Neural progenitor cell (in vitro differentiated cells): ENCODE data around the gene TBC1D30. TPM values are rescaled to one million over a fixed set of nuclear protein-coding genes. Genes with fewer than 3 reads are reported as not detected.
"Not testable (repeated sequence)": the region's sequence is repeated elsewhere in the genome, so short reads cannot be mapped to it uniquely, and the experiment has no call there.

Source experiments
- DNase-seq: peaks from one replicate; pipeline ENCODE4 v3.0.0-alpha.2; 2016; ENCODE audit warnings: low spot score
- H2AFZ ChIP-seq: fragments of 200-600 bp; sonication (generic); replicated peaks from 2 replicates; pipeline ENCODE4 v1.6.1; 2016; ENCODE audit warnings: antibody characterized with exemption
- H3F3A ChIP-seq: fragments of 200-600 bp; sonication (generic); 2 replicates; pipeline ENCODE4 v1.6.1; 2016; ENCODE audit warnings: antibody characterized with exemption, low read depth
- H3K27ac ChIP-seq: fragments of 200-600 bp; sonication (generic); 2 replicates; pipeline ENCODE4 v1.5.1; 2016; ENCODE audit warnings: mild to moderate bottlenecking
- H3K27me3 ChIP-seq: fragments of 200-600 bp; sonication (generic); 2 replicates; pipeline ENCODE4 v1.6.1; 2016; ENCODE audit warnings: mild to moderate bottlenecking, moderate library complexity
- H3K36me3 ChIP-seq: fragments of 200-600 bp; sonication (generic); 2 replicates; pipeline ENCODE4 v1.5.1; 2016
- H3K4me1 ChIP-seq: fragments of 200-600 bp; sonication (generic); 2 replicates; pipeline ENCODE4 v1.6.1; 2016; ENCODE audit warnings: mixed run types
- H3K4me2 ChIP-seq: fragments of 200-600 bp; sonication (generic); 2 replicates; pipeline ENCODE4 v1.6.1; 2016
- H3K4me3 ChIP-seq: fragments of 200-600 bp; sonication (generic); 2 replicates; pipeline ENCODE4 v1.5.1; 2016
- H3K79me2 ChIP-seq: fragments of 200-600 bp; sonication (generic); 2 replicates; pipeline ENCODE4 v1.6.1; 2016; ENCODE audit warnings: low read depth
- H3K9ac ChIP-seq: fragments of 200-600 bp; sonication (generic); 2 replicates; pipeline ENCODE4 v1.6.1; 2016
- H3K9me3 ChIP-seq: fragments of 200-600 bp; sonication (generic); 2 replicates; pipeline ENCODE4 v1.5.1; 2016; ENCODE audit warnings: low read depth
- H4K20me1 ChIP-seq: fragments of 200-600 bp; sonication (generic); 2 replicates; pipeline ENCODE4 v1.6.1; 2016; ENCODE audit warnings: low read depth
- H3K27ac Mint-ChIP-seq: 3 replicates; pipeline ENCODE4 v1.8.0; 2021; ENCODE audit warnings: mixed read lengths
- H3K27me3 Mint-ChIP-seq: 2 replicates; pipeline ENCODE4 v1.8.0; 2022; ENCODE audit warnings: low read depth, mild to moderate bottlenecking, inconsistent platforms, moderate library complexity, mixed read lengths; ENCODE audit not compliant: insufficient read depth
- H3K36me3 Mint-ChIP-seq: 3 replicates; pipeline ENCODE4 v1.8.0; 2021; ENCODE audit warnings: mixed read lengths
- H3K4me1 Mint-ChIP-seq: 3 replicates; pipeline ENCODE4 v1.8.0; 2021; ENCODE audit warnings: mixed read lengths
- H3K4me3 Mint-ChIP-seq: 3 replicates; pipeline ENCODE4 v1.8.0; 2021; ENCODE audit warnings: mild to moderate bottlenecking, moderate library complexity, mixed read lengths
- H3K9me3 Mint-ChIP-seq: 3 replicates; pipeline ENCODE4 v1.8.0; 2020; ENCODE audit warnings: mixed read lengths
- EZH2 ChIP-seq: fragments of 200-600 bp; sonication (generic); IDR thresholded peaks from 2 replicates; pipeline ENCODE4 v1.6.1; 2017; ENCODE audit warnings: antibody characterized with exemption, mild to moderate bottlenecking, moderate library complexity
- EZH2phosphoT487 ChIP-seq: fragments of 200-600 bp; sonication (generic); IDR thresholded peaks from 2 replicates; pipeline ENCODE4 v1.6.1; 2017; ENCODE audit warnings: antibody characterized with exemption
- total RNA-seq: library from RNA; depleted of rRNA; stranded (reverse); fragments of >200 nt; gene quantifications from 2 replicates; pipeline ENCODE4 v1.2.3, GENCODE V29; 2015; ENCODE audit warnings: low replicate concordance
- TF ChIP-seq, protein P1 (sequence below): fragments of 200-600 bp; sonication (generic); IDR thresholded peaks from 2 replicates; pipeline ENCODE4 v1.5.1; 2017; ENCODE audit warnings: antibody characterized with exemption, mild to moderate bottlenecking

The TBC1D30 gene
- total RNA-seq, 1 donor from 2014 or later: 9.7 TPM

DNA sequence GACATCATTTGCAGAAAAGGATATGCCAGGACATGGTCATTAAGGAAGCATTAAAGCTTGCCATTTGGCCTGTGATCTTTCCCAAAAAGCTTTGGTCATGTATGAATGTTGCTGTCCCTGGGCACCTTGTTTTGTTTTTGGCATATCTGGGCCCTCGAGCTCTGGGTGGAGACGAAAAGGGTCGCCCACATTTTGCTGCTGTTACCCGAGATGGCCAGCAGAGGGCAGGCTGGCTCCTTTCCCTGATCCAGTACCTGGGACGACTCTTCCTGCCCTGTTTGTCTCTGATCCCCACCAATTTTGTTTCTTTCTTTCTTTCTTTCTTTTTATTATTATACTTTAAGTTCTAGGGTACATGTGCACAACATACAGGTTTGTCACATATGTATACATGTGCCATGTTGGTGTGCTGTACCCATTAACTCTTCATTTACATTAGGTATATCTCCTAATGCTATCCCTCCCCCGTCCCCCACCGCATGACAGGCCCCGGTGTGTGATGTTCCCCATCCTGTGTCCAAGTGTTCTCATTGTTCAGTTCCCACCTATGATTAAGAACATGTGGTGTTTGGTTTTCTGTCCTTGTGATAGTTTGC, 22.2 kb upstream of the TBC1D30 start:
- not testable (repeated sequence) for H3K4me1 ChIP-seq, H3K27ac ChIP-seq, H3K4me3 Mint-ChIP-seq, H3F3A ChIP-seq, H3K36me3 Mint-ChIP-seq, H3K27me3 ChIP-seq, H3K36me3 ChIP-seq, H3K9ac ChIP-seq, H3K79me2 ChIP-seq, H3K4me2 ChIP-seq, H3K27ac Mint-ChIP-seq, H3K27me3 Mint-ChIP-seq, H3K9me3 Mint-ChIP-seq, H3K4me1 Mint-ChIP-seq, H4K20me1 ChIP-seq, H2AFZ ChIP-seq, H3K9me3 ChIP-seq, H3K4me3 ChIP-seq
- peak; percentile 50 for DNase-seq
- TF ChIP-seq, protein P1, sequence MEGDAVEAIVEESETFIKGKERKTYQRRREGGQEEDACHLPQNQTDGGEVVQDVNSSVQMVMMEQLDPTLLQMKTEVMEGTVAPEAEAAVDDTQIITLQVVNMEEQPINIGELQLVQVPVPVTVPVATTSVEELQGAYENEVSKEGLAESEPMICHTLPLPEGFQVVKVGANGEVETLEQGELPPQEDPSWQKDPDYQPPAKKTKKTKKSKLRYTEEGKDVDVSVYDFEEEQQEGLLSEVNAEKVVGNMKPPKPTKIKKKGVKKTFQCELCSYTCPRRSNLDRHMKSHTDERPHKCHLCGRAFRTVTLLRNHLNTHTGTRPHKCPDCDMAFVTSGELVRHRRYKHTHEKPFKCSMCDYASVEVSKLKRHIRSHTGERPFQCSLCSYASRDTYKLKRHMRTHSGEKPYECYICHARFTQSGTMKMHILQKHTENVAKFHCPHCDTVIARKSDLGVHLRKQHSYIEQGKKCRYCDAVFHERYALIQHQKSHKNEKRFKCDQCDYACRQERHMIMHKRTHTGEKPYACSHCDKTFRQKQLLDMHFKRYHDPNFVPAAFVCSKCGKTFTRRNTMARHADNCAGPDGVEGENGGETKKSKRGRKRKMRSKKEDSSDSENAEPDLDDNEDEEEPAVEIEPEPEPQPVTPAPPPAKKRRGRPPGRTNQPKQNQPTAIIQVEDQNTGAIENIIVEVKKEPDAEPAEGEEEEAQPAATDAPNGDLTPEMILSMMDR: peak; percentile 88

DNA sequence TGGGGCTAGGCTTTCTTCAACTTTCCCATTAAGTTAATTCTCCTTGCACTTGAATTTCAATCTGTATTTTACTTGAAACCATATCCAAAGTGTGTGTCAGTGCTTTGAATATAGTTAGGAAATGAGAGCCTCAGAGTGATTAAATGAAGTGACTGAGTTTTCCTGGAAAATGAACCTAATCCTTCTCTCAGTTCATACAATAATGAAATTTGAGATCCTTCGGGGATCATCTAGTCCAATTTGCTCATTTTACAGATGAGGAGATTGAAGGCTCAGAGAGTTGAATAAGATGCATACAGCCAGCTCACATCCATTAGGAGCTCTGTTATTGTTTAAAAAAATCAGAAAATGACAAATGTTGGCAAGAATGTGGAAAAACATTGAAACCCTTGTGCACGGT, 18.3 kb upstream of the TBC1D30 start:
- H3K36me3 Mint-ChIP-seq: no peaks in the 10 kb centered on the region
- no peak for DNase-seq
- H3K4me2 ChIP-seq: no peak overlapping the region
- H3K4me1 ChIP-seq: no peaks in the 10 kb centered on the region
- H3K4me3 Mint-ChIP-seq: no peak overlapping the region
- no peak overlapping the region for H3K27ac ChIP-seq
- no peaks in the 10 kb centered on the region for H3F3A ChIP-seq
- H3K27me3 ChIP-seq: no peaks in the 10 kb centered on the region
- no peaks in the 10 kb centered on the region for H3K4me1 Mint-ChIP-seq
- no peaks in the 10 kb centered on the region for H4K20me1 ChIP-seq
- no peaks in the 10 kb centered on the region for H3K36me3 ChIP-seq
- H3K4me3 ChIP-seq: no peak overlapping the region
- no peak overlapping the region for H3K9ac ChIP-seq
- TF ChIP-seq, protein P1: no peak
- TF ChIP-seq EZH2: no peak
- TF ChIP-seq EZH2phosphoT487: no peak
- H3K9me3 ChIP-seq: no peaks in the 10 kb centered on the region
- no peaks in the 10 kb centered on the region for H3K9me3 Mint-ChIP-seq
- H3K79me2 ChIP-seq: no peaks in the 10 kb centered on the region
- no peak overlapping the region for H3K27ac Mint-ChIP-seq
- no peak overlapping the region for H2AFZ ChIP-seq
- H3K27me3 Mint-ChIP-seq: peaks cover 2% of the 10 kb centered on the region

DNA sequence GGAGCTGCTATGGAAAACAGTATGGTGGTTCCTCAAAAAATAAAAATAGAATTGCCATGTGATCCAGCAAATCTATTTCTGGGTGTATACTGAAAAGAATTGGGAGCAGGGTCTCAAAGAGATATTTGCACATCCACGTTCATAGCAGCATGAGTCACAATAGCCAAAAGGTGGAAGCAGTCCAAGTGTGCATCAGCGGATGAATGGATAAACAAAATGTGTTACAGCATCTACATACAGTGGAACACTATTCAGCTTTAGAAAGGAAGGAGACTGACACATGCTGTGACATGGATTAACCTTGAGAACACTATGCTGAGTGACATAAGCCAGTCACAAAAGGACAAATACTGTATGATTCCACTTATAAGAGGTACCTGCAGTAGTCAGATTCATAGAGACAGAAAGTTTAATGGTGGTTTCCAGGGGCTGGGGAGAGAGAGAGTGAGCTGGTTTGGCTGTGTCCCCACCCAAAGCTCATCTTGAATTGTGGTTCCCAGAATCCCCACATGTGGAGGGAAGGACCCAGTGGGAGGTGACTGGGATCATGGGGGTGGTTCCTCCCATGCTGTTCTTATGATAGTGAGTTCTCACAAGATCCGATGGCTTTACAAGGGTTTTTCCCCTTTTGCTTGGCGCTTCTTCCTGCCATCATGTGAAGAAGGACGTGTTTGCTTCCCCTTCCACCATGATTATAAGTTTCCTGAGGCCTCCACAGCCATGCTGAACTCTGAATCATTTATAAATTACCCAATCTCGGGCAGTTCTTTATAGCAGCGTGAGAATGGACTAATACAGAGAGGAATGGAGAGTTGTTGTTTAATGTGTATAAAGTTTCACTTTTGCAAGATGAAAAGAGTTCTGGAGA, 17.6 kb upstream of the TBC1D30 start:
- Histone ChIP-seq H3K79me2 (no peaks in the 10 kb centered on the region), H3K27me3 (no peaks in the 10 kb centered on the region), H3K9me3 (no peaks in the 10 kb centered on the region), H3K27ac (no peak overlapping the region), H3K4me3 (no peak overlapping the region), H3K4me1 (no peaks in the 10 kb centered on the region), H3F3A (no peaks in the 10 kb centered on the region), H3K9ac (no peak overlapping the region), H3K36me3 (no peaks in the 10 kb centered on the region), H4K20me1 (no peaks in the 10 kb centered on the region), H2AFZ (no peak overlapping the region), H3K4me2 (no peak overlapping the region)
- TF ChIP-seq EZH2 (no peak), EZH2phosphoT487 (no peak)
- TF ChIP-seq, protein P1: no peak
- no peaks in the 10 kb centered on the region for H3K4me1 Mint-ChIP-seq
- H3K4me3 Mint-ChIP-seq: no peak overlapping the region
- H3K27ac Mint-ChIP-seq: no peak overlapping the region
- peaks cover 2% of the 10 kb centered on the region for H3K27me3 Mint-ChIP-seq
- DNase-seq: no peak
- H3K9me3 Mint-ChIP-seq: no peaks in the 10 kb centered on the region
- no peaks in the 10 kb centered on the region for H3K36me3 Mint-ChIP-seq
